Fibroblast of upper back skin (primary cell): Measurements from ENCODE around the gene ZSWIM3.
A peak's percentile ranks its signal among the peaks of the same experiment; 100 is the strongest.

ENCODE experiments used
- DNase-seq: peaks from one replicate; pipeline ENCODE4 v3.0.0-alpha.2; 2013

Gene ZSWIM3

GRCh38 chr20:45833030-45833882 is 24.2 kb upstream of the ZSWIM3 start, which contains the start of gene SNX21:
TSS of gene SNX21 (plus strand) at chr20:45833799. CDS start at chr20:45833920, 121 bp downstream.
- peak; percentile 93 for DNase-seq

- DNase-seq: peak; percentile 70
Measured at GRCh38 chr20:45833883-45834796, 23.3 kb upstream of the ZSWIM3 start.

GRCh38 chr20:45834797-45835161 is 22.6 kb upstream of the ZSWIM3 start:
- no peak for DNase-seq

GRCh38 chr20:45835329-45835765 is 22.1 kb upstream of the ZSWIM3 start:
- DNase-seq: no peak

- peak; percentile 33 for DNase-seq
Measured at GRCh38 chr20:45835825-45836224, 21.6 kb upstream of the ZSWIM3 start.

- no peak for DNase-seq
Measured at GRCh38 chr20:45836841-45837240, 20.6 kb upstream of the ZSWIM3 start.

GRCh38 chr20:45840700-45841198 is 16.7 kb upstream of the ZSWIM3 start:
- no peak for DNase-seq

GRCh38 chr20:45841407-45842129 is 15.8 kb upstream of the ZSWIM3 start:
- DNase-seq: no peak

- DNase-seq: no peak
Measured at GRCh38 chr20:45842169-45842812, 15.1 kb upstream of the ZSWIM3 start.

GRCh38 chr20:45843506-45843905 is 13.9 kb upstream of the ZSWIM3 start:
- no peak for DNase-seq

- DNase-seq: no peak
Measured at GRCh38 chr20:45845452-45845851, 12.0 kb upstream of the ZSWIM3 start.

- DNase-seq: no peak
Measured at GRCh38 chr20:45848421-45848820, 9.0 kb upstream of the ZSWIM3 start.

GRCh38 chr20:45848969-45849582 is 8.3 kb upstream of the ZSWIM3 start:
- DNase-seq: no peak

GRCh38 chr20:45850238-45850637 is 7.2 kb upstream of the ZSWIM3 start:
- no peak for DNase-seq

- DNase-seq: no peak
Measured at GRCh38 chr20:45850926-45851325, 6.5 kb upstream of the ZSWIM3 start.

- no peak for DNase-seq
Measured at GRCh38 chr20:45851501-45851900, 5.9 kb upstream of the ZSWIM3 start.

GRCh38 chr20:45852326-45852725 is 5.1 kb upstream of the ZSWIM3 start:
- DNase-seq: no peak

GRCh38 chr20:45853484-45853883 is 3.9 kb upstream of the ZSWIM3 start:
- DNase-seq: no peak

GRCh38 chr20:45857882-45858216 is 435 bp downstream of the ZSWIM3 start:
- DNase-seq: no peak

GRCh38 chr20:45859916-45860315 is 2.5 kb downstream of the ZSWIM3 start:
- no peak for DNase-seq

GRCh38 chr20:45860560-45861220 is 3.3 kb downstream of the ZSWIM3 start:
- DNase-seq: no peak
